Astrocyte (in vitro differentiated cells and primary cell): ENCODE results near the gene SLC25A3. TPM values are rescaled to one million over a fixed set of nuclear protein-coding genes. Genes with fewer than 3 reads are reported as not detected.
A peak's percentile ranks its signal among the peaks of the same experiment; 100 is the strongest.
"Not testable (repeated sequence)": the region's sequence is repeated elsewhere in the genome, so short reads cannot be mapped to it uniquely, and the experiment has no call there.

ENCODE experiments used
- DNase-seq: peaks from one replicate; pipeline ENCODE4 v3.0.0-alpha.2; 2010; ENCODE audit warnings: low read depth
- FAIRE-seq: peaks from 2 replicates; lab custom pipeline; 2011; peaks lifted over from hg19 to GRCh38; lab: Jason Lieb, UNC
- H2AFZ ChIP-seq: 2 replicates; pipeline ENCODE4 v1.6.0; 2012; ENCODE audit warnings: low read depth, low read length, inconsistent platforms
- H3K27ac ChIP-seq: 2 replicates; pipeline ENCODE4 v1.5.1; 2011; ENCODE audit warnings: low read depth, low read length, inconsistent platforms
- H3K27me3 ChIP-seq: 2 replicates; pipeline ENCODE4 v1.6.0; 2011; ENCODE audit warnings: low read length, inconsistent platforms; ENCODE audit not compliant: insufficient read depth
- H3K36me3 ChIP-seq: 2 replicates; pipeline ENCODE4 v1.5.1; 2011; ENCODE audit warnings: low read length, inconsistent platforms; ENCODE audit not compliant: insufficient read depth
- H3K4me1 ChIP-seq: 2 replicates; pipeline ENCODE4 v1.5.1; 2011; ENCODE audit warnings: low read length, inconsistent platforms; ENCODE audit not compliant: insufficient read depth
- H3K4me2 ChIP-seq: 2 replicates; pipeline ENCODE4 v1.6.0; 2012; ENCODE audit warnings: low read length, inconsistent platforms
- H3K4me3 ChIP-seq: 2 replicates; pipeline ENCODE4 v1.5.1; 2011; ENCODE audit warnings: low read depth, mild to moderate bottlenecking, low read length, inconsistent platforms; ENCODE audit not compliant: insufficient read depth
- H3K79me2 ChIP-seq: 2 replicates; pipeline ENCODE4 v1.6.0; 2012; ENCODE audit warnings: mild to moderate bottlenecking, low read length, inconsistent platforms; ENCODE audit not compliant: insufficient read depth
- H3K9ac ChIP-seq: 2 replicates; pipeline ENCODE4 v1.6.0; 2012; ENCODE audit warnings: mild to moderate bottlenecking, low read length, inconsistent platforms
- H3K9me3 ChIP-seq: 2 replicates; pipeline ENCODE4 v1.5.1; 2012; ENCODE audit warnings: low read depth, mild to moderate bottlenecking, low read length, inconsistent platforms; ENCODE audit not compliant: insufficient read depth
- H4K20me1 ChIP-seq: 2 replicates; pipeline ENCODE4 v1.6.0; 2012; ENCODE audit warnings: low read length, inconsistent platforms; ENCODE audit not compliant: insufficient read depth
- H3K27ac Mint-ChIP-seq: one replicate; pipeline ENCODE4 v1.8.0; 2021; ENCODE audit warnings: mild to moderate bottlenecking, mixed read lengths; ENCODE audit not compliant: unreplicated experiment
- H3K27me3 Mint-ChIP-seq: one replicate; pipeline ENCODE4 v1.8.0; 2021; ENCODE audit warnings: low read depth, mixed read lengths; ENCODE audit not compliant: unreplicated experiment
- H3K36me3 Mint-ChIP-seq: one replicate; pipeline ENCODE4 v1.8.0; 2021; ENCODE audit warnings: low read depth, mixed read lengths; ENCODE audit not compliant: unreplicated experiment
- H3K4me1 Mint-ChIP-seq: one replicate; pipeline ENCODE4 v1.8.0; 2021; ENCODE audit warnings: low read depth, mixed read lengths; ENCODE audit not compliant: unreplicated experiment
- H3K4me3 Mint-ChIP-seq: one replicate; pipeline ENCODE4 v1.8.0; 2021; ENCODE audit warnings: mild to moderate bottlenecking, moderate library complexity, mixed read lengths; ENCODE audit not compliant: unreplicated experiment
- H3K9me3 Mint-ChIP-seq: one replicate; pipeline ENCODE4 v1.8.0; 2021; ENCODE audit warnings: mild to moderate bottlenecking, mixed read lengths; ENCODE audit not compliant: unreplicated experiment
- EZH2 ChIP-seq: IDR thresholded peaks from 2 replicates; pipeline ENCODE4 v1.6.1; 2012; ENCODE audit warnings: mild to moderate bottlenecking, low read length, inconsistent platforms; ENCODE audit not compliant: insufficient read depth
- total RNA-seq: library from RNA; stranded (reverse); gene quantifications from 2 replicates; pipeline ENCODE4 v1.2.1, GENCODE V29; 2021
- TF ChIP-seq, protein P1 (sequence below): IDR thresholded peaks from 2 replicates; pipeline ENCODE4 v1.5.1; 2011; ENCODE audit warnings: low read depth, mild to moderate bottlenecking, inconsistent platforms, low read length, moderate library complexity; ENCODE audit not compliant: insufficient read depth

The SLC25A3 gene
- total RNA-seq, 1 donor from 2014 or later = 660 TPM

DNA sequence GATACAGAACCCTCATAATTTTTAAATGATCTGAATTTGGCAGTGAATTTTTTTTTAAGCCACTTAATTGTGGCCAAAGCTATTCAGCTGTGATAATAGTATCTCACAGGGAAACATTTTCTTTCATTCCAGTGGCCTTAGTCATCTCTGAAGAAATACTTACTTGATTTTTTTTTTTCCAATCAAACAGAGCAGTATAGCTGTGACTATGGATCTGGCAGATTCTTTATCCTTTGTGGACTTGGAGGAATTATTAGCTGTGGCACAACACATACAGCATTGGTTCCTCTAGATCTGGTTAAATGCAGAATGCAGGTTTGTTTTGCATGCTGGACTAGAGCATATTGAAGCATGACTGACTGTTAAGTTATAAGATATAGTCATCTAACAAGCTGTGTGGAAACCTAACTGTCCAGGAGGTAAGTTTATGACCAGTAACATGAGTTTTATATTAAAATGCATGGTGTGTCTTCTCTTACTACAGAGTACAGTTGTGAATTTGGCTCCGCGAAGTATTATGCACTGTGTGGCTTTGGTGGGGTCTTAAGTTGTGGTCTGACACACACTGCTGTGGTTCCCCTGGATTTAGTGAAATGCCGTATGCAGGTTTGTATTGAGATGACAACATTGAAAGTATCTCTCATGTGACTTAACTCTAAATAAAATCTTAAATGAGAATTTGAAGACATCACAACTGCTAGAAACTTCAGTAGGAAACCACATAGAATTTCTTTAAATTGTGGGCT, 1.9 kb downstream of the SLC25A3 start:
- no peak for FAIRE-seq

DNA sequence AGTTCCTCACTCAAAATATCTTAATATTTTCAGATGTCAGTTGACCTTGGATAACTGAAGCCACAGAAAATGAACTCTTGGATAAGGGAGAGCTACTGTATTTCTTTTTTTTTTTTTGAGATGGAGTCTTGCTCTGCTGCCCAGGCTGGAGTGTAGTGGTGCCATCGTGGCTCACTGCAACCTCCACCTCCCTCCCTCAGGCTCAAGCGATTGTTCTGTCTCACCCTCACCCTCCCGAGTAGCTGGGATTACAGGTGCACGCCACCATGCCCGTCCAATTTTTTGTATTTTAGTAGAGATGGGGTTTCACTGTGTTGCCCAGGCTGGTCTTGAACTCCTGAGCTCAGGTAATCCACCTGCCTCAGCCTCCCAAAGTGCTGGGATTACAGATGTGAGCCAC, 3.8 kb downstream of the SLC25A3 start:
- H3K4me2 ChIP-seq, DNase-seq, H3K9ac ChIP-seq, H3K9me3 ChIP-seq, H3K27me3 Mint-ChIP-seq, H3K27ac Mint-ChIP-seq, FAIRE-seq, H2AFZ ChIP-seq, H3K9me3 Mint-ChIP-seq, H3K4me3 ChIP-seq, H3K27me3 ChIP-seq, H3K27ac ChIP-seq: not testable (repeated sequence)
- peaks cover 76% of the 10 kb centered on the region for H4K20me1 ChIP-seq
- H3K79me2 ChIP-seq = peaks cover 66% of the 10 kb centered on the region
- H3K4me1 Mint-ChIP-seq = peaks cover 11% of the 10 kb centered on the region
- peaks cover 11% of the 10 kb centered on the region for H3K4me1 ChIP-seq
- peak overlapping the region; percentile 97 for H3K4me3 Mint-ChIP-seq
- H3K36me3 ChIP-seq = peaks cover 60% of the 10 kb centered on the region
- peaks cover 14% of the 10 kb centered on the region for H3K36me3 Mint-ChIP-seq

More for the DNA sequence above, 1.9 kb downstream of the SLC25A3 start:
- Mint-ChIP-seq H3K4me3 (peak overlapping the region; percentile 97), H3K27ac (peak overlapping the region; percentile 83), H3K27me3 (peaks cover 1% of the 10 kb centered on the region), H3K36me3 (peaks cover 11% of the 10 kb centered on the region), H3K9me3 (no peaks in the 10 kb centered on the region), H3K4me1 (peaks cover 13% of the 10 kb centered on the region)
- H3K4me2 ChIP-seq = peak overlapping the region; percentile 89
- peak overlapping the region; percentile 91 for H3K27ac ChIP-seq
- H3K9me3 ChIP-seq = no peaks in the 10 kb centered on the region
- H3K4me1 ChIP-seq = peaks cover 11% of the 10 kb centered on the region
- no peak overlapping the region for H2AFZ ChIP-seq
- peaks cover 60% of the 10 kb centered on the region for H3K79me2 ChIP-seq
- no peaks in the 10 kb centered on the region for H3K27me3 ChIP-seq
- no peak for TF ChIP-seq EZH2
- TF ChIP-seq, protein P1, sequence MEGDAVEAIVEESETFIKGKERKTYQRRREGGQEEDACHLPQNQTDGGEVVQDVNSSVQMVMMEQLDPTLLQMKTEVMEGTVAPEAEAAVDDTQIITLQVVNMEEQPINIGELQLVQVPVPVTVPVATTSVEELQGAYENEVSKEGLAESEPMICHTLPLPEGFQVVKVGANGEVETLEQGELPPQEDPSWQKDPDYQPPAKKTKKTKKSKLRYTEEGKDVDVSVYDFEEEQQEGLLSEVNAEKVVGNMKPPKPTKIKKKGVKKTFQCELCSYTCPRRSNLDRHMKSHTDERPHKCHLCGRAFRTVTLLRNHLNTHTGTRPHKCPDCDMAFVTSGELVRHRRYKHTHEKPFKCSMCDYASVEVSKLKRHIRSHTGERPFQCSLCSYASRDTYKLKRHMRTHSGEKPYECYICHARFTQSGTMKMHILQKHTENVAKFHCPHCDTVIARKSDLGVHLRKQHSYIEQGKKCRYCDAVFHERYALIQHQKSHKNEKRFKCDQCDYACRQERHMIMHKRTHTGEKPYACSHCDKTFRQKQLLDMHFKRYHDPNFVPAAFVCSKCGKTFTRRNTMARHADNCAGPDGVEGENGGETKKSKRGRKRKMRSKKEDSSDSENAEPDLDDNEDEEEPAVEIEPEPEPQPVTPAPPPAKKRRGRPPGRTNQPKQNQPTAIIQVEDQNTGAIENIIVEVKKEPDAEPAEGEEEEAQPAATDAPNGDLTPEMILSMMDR = no peak
- H3K4me3 ChIP-seq = peak overlapping the region; percentile 97
- peak overlapping the region; percentile 99 for H3K9ac ChIP-seq
- H4K20me1 ChIP-seq = peaks cover 62% of the 10 kb centered on the region
- peaks cover 43% of the 10 kb centered on the region for H3K36me3 ChIP-seq
- peak; percentile 76 for DNase-seq

DNA sequence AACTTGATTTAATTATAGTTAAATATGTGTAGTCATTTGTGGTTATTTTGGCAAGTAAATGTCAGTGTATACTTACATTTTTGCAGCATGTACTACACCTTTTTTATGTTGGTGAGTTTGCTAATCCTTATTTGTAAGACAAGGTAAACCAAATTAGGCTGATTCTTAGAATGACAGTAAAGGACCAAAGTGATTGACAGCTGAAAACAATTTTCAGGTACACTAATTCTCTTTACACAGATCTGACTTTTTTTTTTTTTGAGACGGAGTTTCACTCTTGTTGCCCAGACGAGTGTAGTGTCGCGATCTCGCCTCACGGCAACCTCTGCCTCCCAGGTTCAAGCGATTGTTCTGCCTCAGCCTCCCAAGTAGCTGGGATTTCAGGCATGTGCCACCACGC, 8.4 kb downstream of the SLC25A3 start:
- Histone ChIP-seq H2AFZ (no peak overlapping the region), H3K4me2 (no peak overlapping the region), H3K36me3 (peaks cover 56% of the 10 kb centered on the region), H3K4me1 (no peaks in the 10 kb centered on the region), H3K9ac (no peak overlapping the region), H3K4me3 (no peak overlapping the region), H3K27ac (no peak overlapping the region), H3K9me3 (no peaks in the 10 kb centered on the region), H3K79me2 (peaks cover 31% of the 10 kb centered on the region), H3K27me3 (no peaks in the 10 kb centered on the region), H4K20me1 (peaks cover 64% of the 10 kb centered on the region)
- Mint-ChIP-seq H3K27me3 (no peaks in the 10 kb centered on the region), H3K27ac (peak overlapping the region; percentile 41), H3K9me3 (no peaks in the 10 kb centered on the region), H3K4me1 (peaks cover 3% of the 10 kb centered on the region), H3K36me3 (peaks cover 7% of the 10 kb centered on the region), H3K4me3 (no peak overlapping the region)
- TF ChIP-seq, protein P1 = no peak
- TF ChIP-seq EZH2 = no peak
- FAIRE-seq = no peak
- DNase-seq = no peak
